SK-N-MC (cell line): ENCODE measurements around the gene TMEM107.

Source experiments
- EZH2 ChIP-seq: fragments of 200-600 bp; sonication (generic); IDR thresholded peaks from one replicate; pipeline ENCODE4 v1.6.1; 2017; ENCODE audit warnings: antibody characterized with exemption
- POLR2AphosphoS5 ChIP-seq: IDR thresholded peaks from 2 replicates; pipeline ENCODE4 v1.6.1; 2012; ENCODE audit warnings: mild to moderate bottlenecking, low read depth, low read length, borderline replicate concordance

DNA sequence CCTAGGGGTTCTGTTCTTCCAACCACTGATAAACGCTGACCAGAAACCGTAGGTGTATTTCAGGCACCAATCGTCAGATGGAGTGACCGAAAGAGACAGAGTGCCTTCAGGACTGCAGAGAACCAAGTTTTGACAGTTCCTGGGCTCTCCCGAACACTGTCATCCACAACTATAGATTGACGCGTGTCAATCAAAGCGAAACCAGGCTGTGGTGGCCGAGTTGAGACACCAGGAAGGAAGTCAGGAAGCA lies 46.1 kb upstream of the TMEM107 start:
- TF ChIP-seq POLR2AphosphoS5 (no peak), EZH2 (no peak)
